Stimulated activated naive CD8-positive, alpha-beta T cell treated with anti-CD3 and anti-CD28 coated beads, Interleukin-15, Interleukin-2, amounts not matched to agents 100 ng/mL and 50 ng/mL, for 24 hours (primary cell): ENCODE results near the gene HRK.

Experiments
- H3K27ac Mint-ChIP-seq: one replicate; pipeline ENCODE4 v1.8.0; 2021; ENCODE audit warnings: mild to moderate bottlenecking, mixed read lengths
- H3K27me3 Mint-ChIP-seq: one replicate; pipeline ENCODE4 v1.8.0; 2021; ENCODE audit warnings: mixed read lengths
- H3K36me3 Mint-ChIP-seq: one replicate; pipeline ENCODE4 v1.8.0; 2021; ENCODE audit warnings: low read depth, mixed read lengths
- H3K4me1 Mint-ChIP-seq: one replicate; pipeline ENCODE4 v1.8.0; 2021; ENCODE audit warnings: low read depth, mixed read lengths
- H3K4me3 Mint-ChIP-seq: one replicate; pipeline ENCODE4 v1.8.0; 2021; ENCODE audit warnings: mild to moderate bottlenecking, mixed read lengths
- H3K9me3 Mint-ChIP-seq: one replicate; pipeline ENCODE4 v1.8.0; 2021; ENCODE audit warnings: mixed read lengths

HRK gene

DNA sequence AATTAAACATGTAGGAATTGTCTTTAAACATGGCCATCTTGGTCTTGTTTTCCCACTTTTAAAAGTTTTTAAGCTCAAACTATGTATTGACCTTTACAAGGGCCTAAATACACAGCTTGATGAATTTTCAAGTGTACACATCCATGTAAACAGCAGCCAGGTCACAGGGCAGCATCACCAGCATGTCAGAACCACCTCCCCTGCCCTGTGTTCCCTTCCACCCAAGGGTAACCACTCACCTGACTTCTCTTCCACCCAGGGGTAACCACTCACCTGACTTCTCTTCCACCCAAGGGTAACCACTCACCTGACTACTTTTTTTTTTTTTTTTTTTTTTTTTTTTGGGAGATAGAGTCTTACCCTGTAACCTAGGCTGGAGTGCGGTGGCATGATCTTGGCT lies 34.1 kb upstream of the HRK start:
- no peaks in the 10 kb centered on the region for H3K27me3 Mint-ChIP-seq
- H3K4me1 Mint-ChIP-seq, result peaks cover 69% of the 10 kb centered on the region
- H3K9me3 Mint-ChIP-seq, result no peaks in the 10 kb centered on the region
- H3K27ac Mint-ChIP-seq, result no peak overlapping the region
- no peak overlapping the region for H3K4me3 Mint-ChIP-seq
- peaks cover 12% of the 10 kb centered on the region for H3K36me3 Mint-ChIP-seq

DNA sequence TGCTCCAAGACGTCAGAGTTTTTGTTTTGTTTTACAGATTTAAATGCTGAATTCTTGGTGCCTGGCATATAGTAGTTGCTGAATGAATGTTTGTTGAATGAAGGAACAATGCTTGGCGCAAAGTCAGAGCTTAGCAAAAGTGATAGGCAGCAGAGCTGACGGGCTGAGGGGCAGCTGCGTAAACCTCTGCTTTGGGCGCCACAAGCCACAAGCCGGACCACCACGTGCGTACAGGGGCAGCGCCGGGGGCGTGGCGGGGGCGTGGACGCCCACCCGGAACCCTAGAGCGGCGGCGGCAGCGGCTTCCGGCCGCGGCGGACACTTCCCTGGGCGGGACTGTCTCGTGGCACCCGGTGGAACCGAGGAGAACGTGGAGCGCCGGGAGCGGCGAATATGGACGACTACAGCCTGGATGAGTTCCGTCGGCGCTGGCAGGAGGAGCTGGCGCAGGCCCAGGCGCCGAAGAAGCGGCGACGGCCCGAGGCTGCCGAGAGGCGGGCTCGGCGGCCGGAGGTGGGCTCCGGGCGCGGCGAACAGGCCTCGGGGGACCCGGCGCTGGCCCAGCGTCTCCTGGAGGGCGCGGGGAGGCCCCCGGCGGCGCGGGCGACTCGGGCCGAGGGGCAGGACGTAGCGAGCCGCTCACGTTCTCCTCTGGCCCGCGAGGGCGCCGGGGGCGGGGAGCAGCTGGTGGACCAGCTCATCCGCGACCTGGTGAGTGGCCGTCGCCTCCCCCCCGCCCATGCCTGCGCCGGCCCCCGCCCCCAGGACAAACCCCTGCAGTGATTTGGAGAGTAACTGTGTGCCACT lies 29.6 kb upstream of the HRK start, which contains the start of gene FBXW8:
FBXW8 (plus strand) TSS at position 306 of the 807 bp plus-strand sequence; CDS start at position 394, 88 bp downstream.
- peaks cover 9% of the 10 kb centered on the region for H3K27me3 Mint-ChIP-seq
- peak within 1 kb of the TSS; percentile 78 for H3K27ac Mint-ChIP-seq
- H3K4me3 Mint-ChIP-seq, result peak within 1 kb of the TSS; percentile 87
- H3K36me3 Mint-ChIP-seq, result peaks cover 8% of the 10 kb centered on the region
- no peaks in the 10 kb centered on the region for H3K9me3 Mint-ChIP-seq
- H3K4me1 Mint-ChIP-seq, result peaks cover 36% of the 10 kb centered on the region

DNA sequence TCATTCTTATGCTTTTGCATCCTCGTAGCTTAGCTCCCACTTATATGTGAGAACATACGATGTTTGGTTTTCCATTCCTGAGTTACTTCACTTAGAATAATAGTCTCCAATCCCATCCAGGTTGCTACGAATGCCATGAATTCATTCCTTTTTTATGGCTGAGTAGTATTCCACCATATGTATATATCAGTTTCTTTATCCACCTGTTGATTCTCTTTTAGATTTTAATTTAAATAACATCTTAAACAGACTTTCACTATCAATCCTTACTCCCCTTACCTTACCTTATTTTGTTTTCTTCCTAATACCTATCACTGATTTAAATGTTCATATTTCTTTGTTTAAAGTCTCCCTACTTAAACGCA lies 29.0 kb upstream of the HRK start:
- Mint-ChIP-seq H3K9me3 (no peaks in the 10 kb centered on the region), H3K4me1 (peaks cover 33% of the 10 kb centered on the region), H3K27ac (peak overlapping the region; percentile 56), H3K27me3 (peaks cover 9% of the 10 kb centered on the region), H3K36me3 (peaks cover 5% of the 10 kb centered on the region), H3K4me3 (peak overlapping the region; percentile 86)

DNA sequence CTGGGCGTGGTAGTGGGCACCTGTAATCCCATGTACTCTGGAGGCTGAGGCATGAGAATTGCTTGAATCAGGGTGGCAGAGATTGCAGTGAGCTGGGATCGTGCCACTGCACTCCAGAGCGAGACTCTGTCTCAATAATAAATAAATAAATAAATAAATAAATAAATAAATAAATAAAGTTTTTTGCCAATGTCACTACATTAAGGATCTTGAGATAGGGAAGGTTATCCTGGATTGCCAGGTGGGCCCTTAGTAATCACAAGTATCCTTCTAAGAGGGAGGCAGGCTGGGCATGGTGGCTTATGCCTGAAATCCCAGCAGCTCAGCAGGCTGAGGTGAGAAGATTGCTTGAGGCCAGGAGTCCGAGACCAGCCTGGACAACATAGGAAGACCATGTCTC lies 25.0 kb upstream of the HRK start:
- Mint-ChIP-seq H3K4me3 (no peak overlapping the region), H3K36me3 (no peaks in the 10 kb centered on the region), H3K27me3 (peaks cover 20% of the 10 kb centered on the region), H3K27ac (no peak overlapping the region), H3K9me3 (no peaks in the 10 kb centered on the region), H3K4me1 (peaks cover 8% of the 10 kb centered on the region)

DNA sequence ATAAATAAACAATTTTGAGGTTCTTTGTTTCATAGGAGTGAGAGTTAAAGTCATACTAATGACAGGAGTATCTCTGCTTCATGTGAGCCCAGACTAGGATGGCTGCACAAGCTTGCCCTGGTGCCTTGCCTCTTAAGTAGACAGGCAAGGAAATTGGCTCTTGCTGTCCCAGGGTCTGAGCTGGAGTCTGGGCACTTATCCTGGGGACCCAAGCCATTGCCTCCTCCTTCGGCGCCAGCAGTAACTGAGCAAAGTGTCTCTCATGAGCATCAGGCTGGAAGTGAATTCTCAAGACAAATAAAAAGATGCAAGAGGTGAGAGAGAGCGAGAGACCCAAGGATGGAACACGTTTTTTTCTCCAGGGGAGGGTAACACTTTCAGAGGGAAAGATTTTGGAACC lies 22.6 kb upstream of the HRK start:
- no peak overlapping the region for H3K27ac Mint-ChIP-seq
- H3K36me3 Mint-ChIP-seq, result no peaks in the 10 kb centered on the region
- no peaks in the 10 kb centered on the region for H3K9me3 Mint-ChIP-seq
- no peak overlapping the region for H3K4me3 Mint-ChIP-seq
- H3K27me3 Mint-ChIP-seq, result peaks cover 27% of the 10 kb centered on the region
- H3K4me1 Mint-ChIP-seq, result no peaks in the 10 kb centered on the region

DNA sequence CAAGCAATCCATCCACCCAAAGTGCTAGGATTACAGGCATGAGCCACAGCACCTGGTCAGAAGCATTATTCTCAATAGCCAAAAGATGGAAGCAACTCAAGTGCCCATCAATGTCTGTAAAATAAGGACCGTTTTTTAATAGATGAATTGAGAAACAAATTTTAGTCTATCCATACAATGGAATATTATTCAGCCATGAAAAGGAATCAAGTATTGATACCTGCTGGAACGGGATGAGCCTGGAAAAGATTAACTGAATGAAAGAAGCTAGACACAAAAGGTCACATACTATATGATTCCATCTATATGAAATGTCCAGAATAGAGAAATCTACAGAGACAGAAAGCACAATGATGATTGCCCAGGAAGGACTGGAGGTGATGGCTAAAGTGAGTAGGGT lies 20.4 kb upstream of the HRK start:
- Mint-ChIP-seq H3K27me3 (peaks cover 28% of the 10 kb centered on the region), H3K27ac (no peak overlapping the region), H3K4me1 (no peaks in the 10 kb centered on the region), H3K9me3 (no peaks in the 10 kb centered on the region), H3K4me3 (no peak overlapping the region), H3K36me3 (no peaks in the 10 kb centered on the region)

DNA sequence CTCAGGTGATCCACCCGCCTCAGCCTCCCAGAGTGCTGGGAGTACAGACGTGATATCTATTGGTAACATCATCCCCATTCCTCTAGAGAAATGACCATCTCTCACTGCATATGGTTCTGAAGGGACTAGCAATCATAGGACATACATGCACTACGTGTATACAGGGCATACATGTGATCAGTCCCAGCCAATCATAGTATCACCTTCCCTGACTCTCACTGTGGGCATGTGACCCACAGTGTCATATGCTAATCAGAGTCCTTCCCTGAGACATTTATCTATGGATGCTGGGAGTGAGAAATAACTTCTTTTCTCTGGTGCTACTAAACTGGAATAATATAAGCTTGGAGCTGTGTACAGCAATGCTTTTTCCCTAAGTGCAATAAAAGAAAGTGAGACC lies 17.4 kb upstream of the HRK start:
- no peaks in the 10 kb centered on the region for H3K9me3 Mint-ChIP-seq
- H3K27me3 Mint-ChIP-seq, result peaks cover 33% of the 10 kb centered on the region
- H3K4me3 Mint-ChIP-seq, result no peak overlapping the region
- H3K27ac Mint-ChIP-seq, result no peak overlapping the region
- H3K36me3 Mint-ChIP-seq, result no peaks in the 10 kb centered on the region
- H3K4me1 Mint-ChIP-seq, result no peaks in the 10 kb centered on the region

DNA sequence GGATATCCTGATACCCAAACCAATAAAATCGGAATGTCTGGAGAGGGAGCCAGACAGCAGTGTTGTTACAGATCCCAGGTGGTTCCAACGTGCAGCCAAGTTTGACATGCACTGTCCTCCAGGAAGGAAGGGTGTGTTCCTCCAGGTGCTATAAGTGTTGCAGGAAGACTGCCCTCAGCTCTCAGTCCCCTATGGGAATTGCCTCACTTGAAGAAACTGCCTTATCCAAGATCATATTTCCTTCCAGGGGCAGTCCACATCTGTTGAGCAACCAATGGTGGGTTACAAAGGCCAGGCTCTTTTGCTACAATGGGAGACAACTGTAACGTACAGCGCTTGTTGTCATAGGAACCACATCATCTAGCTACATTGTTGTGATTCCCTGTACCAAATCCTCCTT lies 16.2 kb upstream of the HRK start:
- Mint-ChIP-seq H3K9me3 (no peaks in the 10 kb centered on the region), H3K4me1 (no peaks in the 10 kb centered on the region), H3K27ac (no peak overlapping the region), H3K36me3 (no peaks in the 10 kb centered on the region), H3K4me3 (no peak overlapping the region), H3K27me3 (peaks cover 33% of the 10 kb centered on the region)

DNA sequence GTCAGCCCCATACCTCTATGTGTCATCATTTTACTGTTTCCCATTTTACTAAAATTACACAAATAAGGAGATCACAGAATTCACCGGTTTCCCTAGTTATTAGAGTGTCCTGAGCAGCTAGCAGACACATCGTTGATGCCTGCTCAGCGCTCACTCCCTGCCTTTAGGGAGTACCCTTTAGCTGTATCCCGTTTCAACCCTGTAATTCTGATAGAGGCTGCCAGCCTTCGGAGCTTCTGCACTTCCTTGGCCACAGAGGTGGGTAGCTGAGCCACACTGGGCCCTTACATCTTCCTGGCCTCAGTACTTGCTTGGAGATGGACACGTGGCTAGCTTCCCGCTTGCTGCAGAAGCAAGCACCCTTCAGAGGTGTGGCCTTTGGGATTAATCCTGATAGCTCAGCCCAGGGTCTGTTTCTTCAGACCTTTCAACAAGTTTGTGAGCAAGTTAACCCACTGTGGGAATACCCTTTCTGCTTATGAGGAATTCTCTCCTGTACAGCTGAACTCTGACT lies 15.2 kb upstream of the HRK start:
- peaks cover 22% of the 10 kb centered on the region for H3K27me3 Mint-ChIP-seq
- H3K4me1 Mint-ChIP-seq, result no peaks in the 10 kb centered on the region
- no peaks in the 10 kb centered on the region for H3K9me3 Mint-ChIP-seq
- no peaks in the 10 kb centered on the region for H3K36me3 Mint-ChIP-seq
- H3K4me3 Mint-ChIP-seq, result no peak overlapping the region
- no peak overlapping the region for H3K27ac Mint-ChIP-seq

DNA sequence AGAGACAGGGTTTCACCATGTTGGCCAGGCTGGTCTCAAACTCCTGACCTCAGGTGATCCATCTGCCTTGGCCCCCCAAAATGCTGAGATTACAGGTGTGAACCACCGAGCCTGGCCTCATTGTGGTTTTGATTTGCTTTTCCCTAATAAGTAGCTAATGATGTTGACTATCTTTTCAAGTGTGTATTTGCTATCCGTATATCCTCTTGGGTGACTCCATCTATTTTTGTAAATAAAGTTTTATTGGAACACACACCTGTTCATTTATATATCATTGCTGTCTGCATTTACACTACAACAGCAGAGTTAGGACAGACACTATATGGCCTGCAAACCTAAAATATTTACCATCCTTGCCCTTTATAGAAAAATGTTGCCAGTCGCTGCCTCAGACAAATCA lies 13.7 kb upstream of the HRK start:
- no peaks in the 10 kb centered on the region for H3K4me1 Mint-ChIP-seq
- H3K4me3 Mint-ChIP-seq, result no peak overlapping the region

DNA sequence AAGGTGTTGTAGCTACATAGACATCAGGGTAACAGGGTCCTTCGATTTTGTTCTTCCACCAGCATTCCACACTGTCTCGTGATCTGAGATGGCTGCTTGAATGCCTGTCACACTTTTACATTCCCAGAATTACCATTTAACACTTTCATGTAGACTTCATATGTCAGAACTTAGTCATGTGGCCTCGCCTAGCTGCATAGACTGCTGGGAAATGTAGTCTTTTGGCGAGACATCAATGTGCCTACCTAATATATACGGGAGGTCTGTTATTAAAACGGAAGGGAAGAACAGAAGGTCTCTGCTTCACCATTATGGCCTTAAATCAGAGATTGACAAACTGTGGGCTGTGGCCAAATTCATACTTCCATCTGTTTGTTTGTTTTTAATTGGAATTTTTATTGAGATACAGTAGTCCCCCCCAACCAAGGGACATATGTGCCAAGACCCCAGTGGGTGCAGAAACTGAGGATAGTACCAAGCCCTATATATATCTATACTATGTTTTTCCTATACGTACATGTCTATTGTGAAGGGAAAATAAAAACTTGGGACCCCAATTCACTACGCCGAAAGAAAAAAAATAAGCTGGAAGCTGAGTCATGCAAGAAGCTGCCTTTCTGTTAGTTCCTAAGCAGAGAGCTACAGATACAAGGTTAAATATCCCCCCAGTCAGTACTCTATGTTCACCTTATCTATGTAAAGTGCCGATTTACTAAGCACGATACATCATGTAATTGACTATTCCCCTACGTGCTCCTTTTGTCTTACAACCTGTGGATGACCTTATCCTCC lies 11.3 kb upstream of the HRK start:
- H3K9me3 Mint-ChIP-seq, result no peaks in the 10 kb centered on the region
- no peaks in the 10 kb centered on the region for H3K4me1 Mint-ChIP-seq
- H3K4me3 Mint-ChIP-seq, result no peak overlapping the region
- no peaks in the 10 kb centered on the region for H3K36me3 Mint-ChIP-seq
- no peak overlapping the region for H3K27ac Mint-ChIP-seq
- H3K27me3 Mint-ChIP-seq, result peaks cover 10% of the 10 kb centered on the region

More for the DNA sequence above, 13.7 kb upstream of the HRK start:
- Mint-ChIP-seq H3K36me3 (no peaks in the 10 kb centered on the region), H3K27me3 (peaks cover 18% of the 10 kb centered on the region), H3K27ac (no peak overlapping the region), H3K9me3 (no peaks in the 10 kb centered on the region)

DNA sequence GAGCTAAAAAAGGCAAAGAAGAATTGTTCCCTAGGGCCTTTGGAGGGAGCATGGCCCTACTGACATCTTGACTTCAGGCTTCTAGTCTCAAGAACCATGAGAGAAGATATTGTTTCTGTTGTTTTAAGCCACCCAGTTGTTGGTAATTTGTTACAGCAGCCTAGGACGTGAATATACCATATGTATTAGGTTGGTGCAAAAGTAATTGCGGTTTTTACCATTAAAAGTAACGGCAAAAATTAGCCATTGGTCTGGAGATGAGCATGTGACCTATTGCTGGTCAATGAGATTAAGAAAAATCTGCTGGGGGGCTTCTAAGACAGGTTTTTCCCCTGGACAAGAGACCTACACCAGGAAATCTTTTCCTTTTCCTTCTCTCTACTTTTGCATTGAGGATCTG lies 9.8 kb upstream of the HRK start:
- Mint-ChIP-seq H3K4me3 (no peak overlapping the region), H3K27me3 (peaks cover 10% of the 10 kb centered on the region)

DNA sequence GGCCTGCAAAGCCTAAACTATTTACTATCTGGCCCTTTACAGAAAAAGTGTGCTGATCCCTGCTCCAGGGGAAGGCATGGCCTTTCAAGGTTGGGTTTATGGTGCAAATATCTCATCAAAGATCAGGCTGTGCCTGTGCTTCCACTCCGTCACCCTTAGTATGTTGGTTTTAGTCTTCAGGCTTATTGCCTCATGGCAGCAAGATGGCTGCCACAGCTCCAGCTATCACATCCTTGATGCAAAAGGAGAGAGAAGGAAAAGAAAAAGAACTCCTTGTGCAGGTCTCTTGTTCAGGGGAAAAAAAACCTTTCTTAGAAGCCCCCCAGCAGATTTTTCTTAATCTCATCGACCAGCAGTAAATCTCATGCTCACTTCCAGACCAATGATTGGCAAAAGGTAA lies 9.1 kb upstream of the HRK start:
- Mint-ChIP-seq H3K4me3 (no peak overlapping the region), H3K27ac (no peak overlapping the region), H3K27me3 (peaks cover 6% of the 10 kb centered on the region), H3K36me3 (no peaks in the 10 kb centered on the region), H3K9me3 (no peaks in the 10 kb centered on the region), H3K4me1 (no peaks in the 10 kb centered on the region)

More for the DNA sequence above, 9.8 kb upstream of the HRK start:
- no peak overlapping the region for H3K27ac Mint-ChIP-seq
- no peaks in the 10 kb centered on the region for H3K9me3 Mint-ChIP-seq
- no peaks in the 10 kb centered on the region for H3K36me3 Mint-ChIP-seq
- H3K4me1 Mint-ChIP-seq, result no peaks in the 10 kb centered on the region

DNA sequence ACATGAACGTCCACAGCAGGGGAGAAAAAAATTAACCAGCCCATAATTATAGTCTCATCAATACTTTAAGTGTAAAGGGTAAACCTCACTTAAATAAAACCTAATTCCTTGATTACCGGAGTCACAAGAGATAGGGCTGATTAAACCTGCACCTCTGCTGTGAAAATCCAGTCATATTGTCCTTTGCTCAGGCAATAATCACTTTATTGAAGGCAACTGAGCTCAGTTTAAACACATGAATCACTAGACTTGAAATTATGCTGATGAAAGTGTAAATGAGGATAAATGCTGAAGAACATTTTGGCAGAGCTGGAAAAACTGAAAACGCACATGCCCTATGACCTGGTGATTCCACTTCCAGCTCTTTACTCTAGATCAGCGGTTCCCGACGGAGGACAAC lies 6.7 kb upstream of the HRK start:
- Mint-ChIP-seq H3K4me1 (no peaks in the 10 kb centered on the region), H3K27ac (no peak overlapping the region), H3K4me3 (no peak overlapping the region), H3K36me3 (no peaks in the 10 kb centered on the region), H3K9me3 (no peaks in the 10 kb centered on the region), H3K27me3 (peaks cover 13% of the 10 kb centered on the region)

DNA sequence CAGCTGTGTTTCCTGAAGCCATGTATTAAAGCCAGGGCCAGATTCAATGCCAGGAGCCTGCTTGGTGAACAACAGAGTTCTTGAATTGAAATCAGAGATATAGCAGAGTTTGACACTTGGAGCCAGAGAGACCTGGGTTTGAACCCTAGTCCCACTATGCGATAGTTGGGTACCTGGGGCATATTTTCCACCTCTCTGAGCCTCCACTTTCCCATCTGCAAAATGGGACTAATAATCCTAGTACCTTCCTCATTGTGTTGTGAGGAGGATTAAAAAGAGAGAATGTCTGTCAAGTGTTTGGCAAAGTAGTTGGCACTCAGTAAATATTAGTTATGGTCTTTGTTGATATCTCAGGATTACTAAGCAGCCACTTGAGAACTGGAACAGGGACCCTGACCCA lies 6.0 kb upstream of the HRK start:
- Mint-ChIP-seq H3K9me3 (no peaks in the 10 kb centered on the region), H3K27ac (no peak overlapping the region), H3K36me3 (no peaks in the 10 kb centered on the region), H3K4me3 (no peak overlapping the region), H3K4me1 (peaks cover 6% of the 10 kb centered on the region), H3K27me3 (peaks cover 20% of the 10 kb centered on the region)
